ENCODE results near the gene KCTD18. TPM values are rescaled to one million over a fixed set of nuclear protein-coding genes. Genes with fewer than 3 reads are reported as not detected.
A peak's percentile ranks its signal among the peaks of the same experiment; 100 is the strongest.

Gene KCTD18
- total and polyA plus RNA-seq, 2 of the 8 experiments (the other 6 are each of a cell fraction or from before 2014, with no cell fraction given) = 1.6 to 3.1 TPM

DNA sequence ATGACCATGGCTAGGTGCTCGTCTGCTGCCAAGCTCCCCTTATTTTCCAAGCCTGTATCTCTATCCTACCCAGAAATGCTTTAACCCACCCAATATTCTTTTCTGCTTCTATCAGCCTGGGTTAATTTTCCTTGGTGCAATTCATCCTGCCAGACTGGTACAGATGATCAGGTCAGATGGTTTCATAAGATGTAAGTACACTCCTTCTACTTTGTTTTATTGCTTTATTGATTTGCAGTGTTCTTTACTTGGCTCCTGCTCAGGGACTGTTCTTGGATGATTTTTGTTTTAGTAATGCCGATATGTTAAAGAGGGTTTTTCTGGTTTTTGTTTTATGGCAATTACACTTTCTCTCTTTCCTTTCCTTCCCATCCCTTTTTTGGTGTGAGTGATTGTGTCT, 13.7 kb upstream of the KCTD18 start:
- ChIA-PET POLR2A (ENCODE audit: partially characterized antibody) (no interaction called here), CTCF (ENCODE audit: partially characterized antibody) (interaction anchor here (0.8 to 5.5 kb wide), 5 partner anchors 8 to 550 kb away, joined by 3 to 29 read pairs (median 4); partner anchors contain the start of gene KCTD18)
- H3K9ac ChIP-seq (replicated peaks in 1 of 4; ENCODE audit: extremely low read depth in 1 of 4, low read depth in 3 of 4, low read length in 3 of 4) = no peak overlapping the region; a peak in 1 of 7 replicates
- H3K14ac ChIP-seq (ENCODE audit: insufficient read length) = no peak overlapping the region
- H2BK20ac ChIP-seq (ENCODE audit: low read length) = no peak overlapping the region
- no peak for TF ChIP-seq CHD2 (IDR thresholded peaks at IDR 0.05; ENCODE audit: low read length)
- no peak for TF ChIP-seq ATF3 (IDR thresholded peaks at IDR 0.05; ENCODE audit: insufficient read depth, low read depth, low read length)
- TF ChIP-seq NRF1 (IDR thresholded peaks at IDR 0.05; ENCODE audit: low read depth, low read length) = no peak
- TF ChIP-seq POLR2AphosphoS5 (IDR thresholded peaks at IDR 0.05; ENCODE audit: low read depth, low read length) = no peak
- no peak for TF ChIP-seq HDAC6 (IDR thresholded peaks at IDR 0.05; ENCODE audit: low read depth, low read length)
- TF ChIP-seq KDM1A (IDR thresholded peaks at IDR 0.05; ENCODE audit: borderline replicate concordance, low read length) = no peak
- no peak for TF ChIP-seq RBBP5 (IDR thresholded peaks at IDR 0.05; ENCODE audit: borderline replicate concordance, low read depth, low read length)
- TF ChIP-seq YY1 (IDR thresholded peaks at IDR 0.05; ENCODE audit: low read depth, low read length) = no peak
- TF ChIP-seq EZH2 (IDR thresholded peaks at IDR 0.05; ENCODE audit: low read depth, low read length, severe bottlenecking) = no peak
- peaks cover 0 to 5% (median 1%) of the 10 kb centered on the region in 4 experiments; a peak in 3 of 7 replicates for H3K27me3 ChIP-seq (replicated peaks in 1 of 4; ENCODE audit: control insufficient read depth in 3 of 4, extremely low read depth in 1 of 4, insufficient read depth in 3 of 4, low read length in 3 of 4)
- peaks cover 0 to 3% of the 10 kb centered on the region in 2 experiments for H4K20me1 ChIP-seq (replicated peaks in 1 of 2; ENCODE audit: control insufficient read depth in 1 of 2, insufficient read depth in 2 of 2, low read length in 2 of 2)
- H4K91ac ChIP-seq (replicated peaks; ENCODE audit: insufficient read length, low read length) = no peak overlapping the region
- no peak overlapping the region for H3K18ac ChIP-seq (ENCODE audit: extremely low read depth, low read length)
- H3K4me3 ChIP-seq (ENCODE audit: extremely low read depth in 1 of 4, insufficient read depth in 2 of 4, low read depth in 3 of 4, low read length in 4 of 4) = no peak overlapping the region
- no peak overlapping the region for H2AK5ac ChIP-seq (ENCODE audit: low read depth, low read length)
- peaks cover 0 to 22% of the 10 kb centered on the region in 2 experiments; a peak in 2 of 4 replicates for H3K79me2 ChIP-seq (ENCODE audit: control insufficient read depth in 1 of 2, insufficient read depth in 2 of 2, low read length in 2 of 2)
- 87% methylated on average over 2 of the region's 2 CpGs; no CpG with 5 or more reads in 1 of the 2 experiments for WGBS, 2 experiments (ENCODE audit: extremely low coverage in 1 of 2, insufficient coverage in 1 of 2, insufficient read length in 1 of 2, insufficient replicate concordance in 2 of 2, low coverage in 1 of 2, low lambda C conversion rate in 2 of 2, missing lambda C conversion rate in 1 of 2)
- H3K4me1 ChIP-seq (replicated peaks in 1 of 4; ENCODE audit: control insufficient read depth in 3 of 4, insufficient read depth in 4 of 4, low read length in 3 of 4) = peaks cover 0 to 3% (median 1%) of the 10 kb centered on the region in 4 experiments; a peak in 5 of 7 replicates
- no peak overlapping the region for H3K23ac ChIP-seq (ENCODE audit: insufficient read length)
- H3K27ac ChIP-seq (ENCODE audit: low read depth, low read length) = no peak overlapping the region
- no peak overlapping the region for H2BK12ac ChIP-seq (ENCODE audit: low read depth, low read length)
- H2AFZ ChIP-seq (ENCODE audit: low read length) = no peak overlapping the region
- H2BK15ac ChIP-seq (ENCODE audit: low read length) = no peak overlapping the region
- no peak overlapping the region for H2BK5ac ChIP-seq (ENCODE audit: low read depth, low read length)
- H4K8ac ChIP-seq (ENCODE audit: extremely low read depth, insufficient read depth, low read length) = no peak overlapping the region
- no peak overlapping the region for H3K56ac ChIP-seq (replicated peaks; ENCODE audit: insufficient read length, low read depth, low read length)
- H3K79me1 ChIP-seq (ENCODE audit: low read depth, low read length) = 0 out of 2 replicates have a peak, but pooled peaks cover 2% of the 10 kb centered on the region
- H3K9me3 ChIP-seq (ENCODE audit: insufficient read depth in 2 of 2, low read depth in 1 of 2, low read length in 1 of 2) = no peaks in the 10 kb centered on the region
- H3K4ac ChIP-seq (replicated peaks; ENCODE audit: insufficient read length, low read depth, low read length) = peak overlapping the region; percentile 47
- H3K36me3 ChIP-seq (ENCODE audit: control insufficient read depth in 2 of 4, insufficient read depth in 4 of 4, low read length in 3 of 4) = no peaks in the 10 kb centered on the region
- H3K23me2 ChIP-seq (ENCODE audit: low read depth, low read length) = peaks cover 7% of the 10 kb centered on the region
- FAIRE-seq (no peak), DNase-seq (ENCODE audit: low read depth in 1 of 2, low spot score in 2 of 2) (no peak)
- no peak overlapping the region for H3K4me2 ChIP-seq (ENCODE audit: insufficient read depth in 1 of 2, low read depth in 2 of 2, low read length in 2 of 2)
- H4K5ac ChIP-seq (ENCODE audit: insufficient read length, low read depth, low read length) = no peak overlapping the region
- no peak overlapping the region for H2BK120ac ChIP-seq (replicated peaks; ENCODE audit: low read depth, low read length)
